H1 (cell line): ENCODE results near the gene KLB. TPM values are rescaled to one million over a fixed set of nuclear protein-coding genes. Genes with fewer than 3 reads are reported as not detected.

Experiments used
- CTCF ChIA-PET: fragments of 300-600 bp; sonication (Branson Sonifier 250); formaldehyde crosslinking; loops from one replicate; lab custom pipeline; 2021; ENCODE audit not compliant: partially characterized antibody; lab: Charles Lee
- POLR2A ChIA-PET: fragments of 300-600 bp; sonication (Branson Sonifier 250); formaldehyde crosslinking; loops from one replicate; lab custom pipeline; 2021; ENCODE audit warnings: inconsistent platforms; ENCODE audit not compliant: partially characterized antibody; lab: Charles Lee
- DNase-seq, 2 experiments: peaks; one replicate each; pipeline versions ENCODE4 v3.0.0 to v3.0.0-alpha.2; 2010 to 2022; ENCODE audit warnings: low spot score in 2 of 2, low read depth in 1 of 2, mixed read lengths in 1 of 2
- FAIRE-seq: peaks from 2 replicates; lab custom pipeline; 2011; peaks lifted over from hg19 to GRCh38; lab: Jason Lieb, UNC
- H2AFZ ChIP-seq: 2 replicates; pipeline ENCODE4 v1.8.1; 2012; ENCODE audit warnings: low read length, inconsistent platforms
- H2AK5ac ChIP-seq: 2 replicates; pipeline ENCODE4 v1.6.1; 2013; ENCODE audit warnings: low read depth, low read length
- H2BK120ac ChIP-seq: replicated peaks from 2 replicates; pipeline ENCODE3; 2013; ENCODE audit warnings: low read depth, low read length, inconsistent platforms
- H2BK12ac ChIP-seq: 2 replicates; pipeline ENCODE4 v1.6.1; 2013; ENCODE audit warnings: low read depth, low read length
- H2BK15ac ChIP-seq: 2 replicates; pipeline ENCODE4 v1.6.1; 2013; ENCODE audit warnings: low read length
- H2BK20ac ChIP-seq: 2 replicates; pipeline ENCODE4 v1.6.1; 2013; ENCODE audit warnings: low read length
- H2BK5ac ChIP-seq: 2 replicates; pipeline ENCODE4 v1.6.1; 2013; ENCODE audit warnings: low read depth, low read length
- H3K14ac ChIP-seq: 2 replicates; pipeline ENCODE4 v1.6.1; 2013; ENCODE audit warnings: inconsistent platforms; ENCODE audit not compliant: insufficient read length
- H3K18ac ChIP-seq: 2 replicates; pipeline ENCODE4 v1.6.1; 2013; ENCODE audit warnings: low read length; ENCODE audit errors: extremely low read depth
- H3K23ac ChIP-seq: 2 replicates; pipeline ENCODE4 v1.6.1; 2013; ENCODE audit warnings: inconsistent platforms; ENCODE audit not compliant: insufficient read length
- H3K23me2 ChIP-seq: 2 replicates; pipeline ENCODE4 v1.6.1; 2013; ENCODE audit warnings: low read depth, low read length
- H3K27ac ChIP-seq: 2 replicates; pipeline ENCODE4 v1.6.1; 2011; ENCODE audit warnings: low read depth, low read length, inconsistent platforms
- H3K27me3 ChIP-seq, 4 experiments: replicated peaks in 1 of 4; 1 replicate in 1 of 4; 2 replicates in 3 of 4; pipeline versions ENCODE4 v1.6.1 to v1.8.1; 2011 to 2013; ENCODE audit warnings: low read length in 3 of 4, mild to moderate bottlenecking in 3 of 4, inconsistent platforms in 2 of 4, mixed read lengths in 2 of 4, moderate library complexity in 1 of 4; ENCODE audit not compliant: control insufficient read depth in 3 of 4, insufficient read depth in 3 of 4; ENCODE audit errors: extremely low read depth in 1 of 4
- H3K36me3 ChIP-seq, 4 experiments: 2 replicates each; pipeline versions ENCODE4 v1.6.1 to v1.8.1; 2011 to 2013; ENCODE audit warnings: mild to moderate bottlenecking in 4 of 4, low read length in 3 of 4, moderate library complexity in 2 of 4, control low read depth in 1 of 4, inconsistent platforms in 1 of 4; ENCODE audit not compliant: insufficient read depth in 4 of 4, control insufficient read depth in 2 of 4
- H3K4ac ChIP-seq: replicated peaks from 2 replicates; pipeline ENCODE3; 2013; ENCODE audit warnings: low read length, low read depth, mixed read lengths, inconsistent platforms; ENCODE audit not compliant: insufficient read length
- H3K4me1 ChIP-seq, 4 experiments: replicated peaks in 1 of 4; 1 replicate in 1 of 4; 2 replicates in 3 of 4; pipeline versions ENCODE4 v1.6.1 to v1.8.1; 2011 to 2013; ENCODE audit warnings: low read length in 3 of 4, inconsistent platforms in 2 of 4, mixed read lengths in 1 of 4; ENCODE audit not compliant: insufficient read depth in 4 of 4, control insufficient read depth in 3 of 4
- H3K4me2 ChIP-seq, 2 experiments: 2 replicates each; pipeline versions ENCODE4 v1.6.1 to v1.8.1; 2011 to 2013; ENCODE audit warnings: low read depth in 2 of 2, low read length in 2 of 2, control low read depth in 1 of 2, inconsistent platforms in 1 of 2, mild to moderate bottlenecking in 1 of 2; ENCODE audit not compliant: insufficient read depth in 1 of 2
- H3K4me3 ChIP-seq, 4 experiments: fragments of 200-600, 300-600 bp in 1 of 4; sonication (generic), shearing (Covaris generic), sonication (Bioruptor Twin) in 1 of 4; 2 replicates each; pipeline versions ENCODE4 v1.5.1 to v1.8.1; 2011 to 2016; ENCODE audit warnings: low read length in 4 of 4, low read depth in 3 of 4, control low read depth in 2 of 4, inconsistent platforms in 2 of 4, mild to moderate bottlenecking in 2 of 4, mixed read lengths in 1 of 4, moderate library complexity in 1 of 4; ENCODE audit not compliant: insufficient read depth in 2 of 4; ENCODE audit errors: extremely low read depth in 1 of 4
- H3K56ac ChIP-seq: replicated peaks from 2 replicates; pipeline ENCODE3; 2013; ENCODE audit warnings: low read depth, mild to moderate bottlenecking, mixed read lengths, low read length, inconsistent platforms; ENCODE audit not compliant: insufficient read length
- H3K79me1 ChIP-seq: 2 replicates; pipeline ENCODE4 v1.6.1; 2013; ENCODE audit warnings: low read depth, low read length, control low read depth
- H3K79me2 ChIP-seq, 2 experiments: 2 replicates each; pipeline versions ENCODE4 v1.6.1 to v1.8.1; 2012 to 2013; ENCODE audit warnings: low read length in 2 of 2, mild to moderate bottlenecking in 2 of 2, inconsistent platforms in 1 of 2; ENCODE audit not compliant: insufficient read depth in 2 of 2, control insufficient read depth in 1 of 2
- H3K9ac ChIP-seq, 4 experiments: replicated peaks in 1 of 4; 1 replicate in 1 of 4; 2 replicates in 3 of 4; pipeline versions ENCODE4 v1.6.1 to v1.8.1; 2011 to 2013; ENCODE audit warnings: low read depth in 3 of 4, low read length in 3 of 4, control low read depth in 2 of 4, mild to moderate bottlenecking in 2 of 4, moderate library complexity in 2 of 4, inconsistent platforms in 1 of 4; ENCODE audit errors: extremely low read depth in 1 of 4
- H3K9me3 ChIP-seq, 2 experiments: 2 replicates each; pipeline versions ENCODE4 v1.6.1 to v1.8.1; 2012 to 2013; ENCODE audit warnings: mild to moderate bottlenecking in 2 of 2, moderate library complexity in 2 of 2, control low read depth in 1 of 2, inconsistent platforms in 1 of 2, low read depth in 1 of 2, low read length in 1 of 2, mixed read lengths in 1 of 2; ENCODE audit not compliant: insufficient read depth in 2 of 2
- H4K20me1 ChIP-seq, 2 experiments: replicated peaks in 1 of 2; 2 replicates each; pipeline versions ENCODE3 to v1.8.1; 2011 to 2013; ENCODE audit warnings: inconsistent platforms in 2 of 2, low read length in 2 of 2, mild to moderate bottlenecking in 1 of 2; ENCODE audit not compliant: insufficient read depth in 2 of 2, control insufficient read depth in 1 of 2
- H4K5ac ChIP-seq: 2 replicates; pipeline ENCODE4 v1.6.1; 2013; ENCODE audit warnings: low read length, low read depth, mixed read lengths, inconsistent platforms; ENCODE audit not compliant: insufficient read length
- H4K8ac ChIP-seq: 2 replicates; pipeline ENCODE4 v1.8.0; 2013; ENCODE audit warnings: mild to moderate bottlenecking, moderate library complexity, low read length, inconsistent platforms; ENCODE audit not compliant: insufficient read depth; ENCODE audit errors: extremely low read depth
- H4K91ac ChIP-seq: replicated peaks from 2 replicates; pipeline ENCODE3; 2013; ENCODE audit warnings: low read length, mixed read lengths, inconsistent platforms; ENCODE audit not compliant: insufficient read length
- BCL11A ChIP-seq, 2 experiments: IDR thresholded peaks; one replicate each; pipeline ENCODE4 v1.6.1; 2011; ENCODE audit warnings: low read depth in 2 of 2, low read length in 2 of 2, mild to moderate bottlenecking in 2 of 2
- GABPA ChIP-seq: IDR thresholded peaks from 2 replicates; pipeline ENCODE4 v1.6.1; 2011; ENCODE audit warnings: mild to moderate bottlenecking, low read length, moderate library complexity, borderline replicate concordance; ENCODE audit not compliant: insufficient read depth
- POLR2A ChIP-seq, 2 experiments: IDR thresholded peaks; 1 replicate in 1 of 2; 2 replicates in 1 of 2; pipeline ENCODE4 v1.6.1; 2011; ENCODE audit warnings: low read depth in 2 of 2, low read length in 2 of 2, mild to moderate bottlenecking in 2 of 2; ENCODE audit errors: control extremely low read depth in 1 of 2
- POLR2AphosphoS5 ChIP-seq: IDR thresholded peaks from 2 replicates; pipeline ENCODE4 v1.6.1; 2011; ENCODE audit warnings: low read depth, low read length
- RAD21 ChIP-seq, 2 experiments: IDR thresholded peaks in 1 of 2; conservative IDR thresholded peaks in 1 of 2; 2 replicates each; pipeline ENCODE4 v1.6.1; 2011; ENCODE audit warnings: low read depth in 2 of 2, low read length in 2 of 2, improper control_type of control experiment in 1 of 2, inconsistent platforms in 1 of 2, mild to moderate bottlenecking in 1 of 2, moderate library complexity in 1 of 2
- SAP30 ChIP-seq: fragments of 300-600 bp; sonication (generic); IDR thresholded peaks from 2 replicates; pipeline ENCODE4 v1.7.1; 2012; ENCODE audit warnings: low read length, moderate library complexity, mild to moderate bottlenecking, inconsistent platforms; ENCODE audit not compliant: insufficient read depth, insufficient replicate concordance
- WGBS, 2 experiments: shearing (Covaris generic) in 1 of 2; methylation state at CpG; one replicate each; pipeline versions ENCODE4 v1.1.6 to v1.1.7; 2013 to 2015; ENCODE audit warnings: low lambda C conversion rate in 2 of 2, mixed read lengths in 2 of 2, inconsistent platforms in 1 of 2, low coverage in 1 of 2, missing lambda C conversion rate in 1 of 2; ENCODE audit not compliant: insufficient replicate concordance in 2 of 2, insufficient coverage in 1 of 2, insufficient read length in 1 of 2; ENCODE audit errors: extremely low coverage in 1 of 2, missing lambda C conversion rate in 1 of 2; 5-methylcytosine and 5-hydroxymethylcytosine counted together
- polyA plus RNA-seq, 7 experiments: library from polyadenylated mRNA; depleted of rRNA in 3 of 7; stranded (reverse) in 5 of 7; unstranded in 2 of 7; fragments of >200 nt in 5 of 7; fragments of 200-250 nt in 2 of 7; gene quantifications; 1 replicate in 5 of 7; 2 replicates in 1 of 7; 4 replicates in 1 of 7; pipeline versions ENCODE4 v1.2.1 to v1.2.3, GENCODE V29; 2011 to 2013; ENCODE audit warnings: missing spikeins in 2 of 7, mixed read lengths in 2 of 7
- total RNA-seq: library from RNA; stranded (reverse); fragmentation: NEBNext Ultra II Directional; extraction: Animal tissue kit (Norgen Biotek cat#: 25700); gene quantifications from 2 replicates; pipeline ENCODE4 v1.2.1, GENCODE V29; 2021

KLB gene
- total and polyA plus RNA-seq, 2 of the 8 experiments (the other 6 are each of a cell fraction or from before 2014, with no cell fraction given): 0.03 TPM; not detected in 1

- Histone ChIP-seq H3K18ac (no peak overlapping the region), H3K23me2 (0 out of 2 replicates have a peak, but pooled peaks cover 1% of the 10 kb centered on the region), H3K4ac (no peak overlapping the region), H3K9me3 (0 out of 4 replicates have a peak, but pooled peaks cover 0 to 2% of the 10 kb centered on the region in 2 experiments), H3K4me2 (no peak overlapping the region), H4K91ac (no peak overlapping the region), H2BK12ac (no peak overlapping the region), H3K14ac (no peak overlapping the region), H3K27ac (no peak overlapping the region), H3K4me3 (no peak overlapping the region), H3K27me3 (no peaks in the 10 kb centered on the region), H3K9ac (no peak overlapping the region), H4K8ac (no peak overlapping the region), H3K36me3 (no peaks in the 10 kb centered on the region), H2BK15ac (no peak overlapping the region), H3K79me2 (no peaks in the 10 kb centered on the region), H2AK5ac (no peak overlapping the region), H3K56ac (no peak overlapping the region), H2BK120ac (no peak overlapping the region), H4K5ac (no peak overlapping the region), H3K4me1 (no peaks in the 10 kb centered on the region), H4K20me1 (no peaks in the 10 kb centered on the region), H3K79me1 (no peaks in the 10 kb centered on the region), H3K23ac (no peak overlapping the region), H2AFZ (no peak overlapping the region), H2BK5ac (no peak overlapping the region), H2BK20ac (no peak overlapping the region)
- FAIRE-seq: no peak
- ChIA-PET CTCF (interaction anchor here (2.6 kb wide), 1 partner anchor 17 kb away, joined by 11 read pairs; no protein-coding TSS in a partner anchor), POLR2A (no interaction called here)
- WGBS, 2 experiments: 79% methylated on average over 10 of the region's 10 CpGs; no CpG with 5 or more reads in 1 of the 2 experiments
- TF ChIP-seq POLR2A (IDR thresholded peaks at IDR 0.05; ENCODE audit: control extremely low read depth in 1 of 2, low read depth in 2 of 2, low read length in 2 of 2): no peak
- TF ChIP-seq POLR2AphosphoS5: no peak
- no peak for TF ChIP-seq GABPA
- no peak for TF ChIP-seq RAD21 (IDR thresholded peaks at IDR 0.05 in 1 of 2, conservative IDR thresholded peaks at IDR 0.05 in 1 of 2; ENCODE audit: low read depth in 2 of 2, low read length in 2 of 2)
- TF ChIP-seq SAP30: no peak
- TF ChIP-seq BCL11A (IDR thresholded peaks at IDR 0.05; ENCODE audit: low read depth in 2 of 2, low read length in 2 of 2): no peak
- no peak for DNase-seq
These were observed 79.6 kb downstream of the KLB start for GRCh38 chr4:39486221-39486804.
